GM18951 (cell line): Measurements from ENCODE around the gene SCIN.

Experiments used
- POLR2A ChIP-seq: IDR thresholded peaks from 4 replicates; pipeline ENCODE4 v1.6.1; 2011; ENCODE audit warnings: mild to moderate bottlenecking; ENCODE audit not compliant: insufficient read length, insufficient read depth; ENCODE audit errors: extremely low read depth
- in situ Hi-C: fragments of 300-500 bp; cut with MboI; formaldehyde crosslinking; loops from one replicate; pipeline ENCODE4 v1.12.0; 2022; ENCODE audit warnings: low sequenced_read_pairs, mixed read lengths, inconsistent platforms; ENCODE audit not compliant: unreplicated experiment

Gene SCIN

GRCh38 chr7:12699299-12699698 lies 128.8 kb downstream of the SCIN start:
- in situ Hi-C loops = no loop called here
- no peak for TF ChIP-seq POLR2A

- in situ Hi-C loops = no loop called here
- no peak for TF ChIP-seq POLR2A
Observed at GRCh38 chr7:12701433-12701832, 130.9 kb downstream of the SCIN start.

GRCh38 chr7:12703881-12704280 lies 133.4 kb downstream of the SCIN start:
- TF ChIP-seq POLR2A = no peak
- in situ Hi-C loops = no loop called here

- TF ChIP-seq POLR2A = no peak
- in situ Hi-C loops = no loop called here
Observed at GRCh38 chr7:12705878-12706277, 135.4 kb downstream of the SCIN start.

- no peak for TF ChIP-seq POLR2A
- in situ Hi-C loops = no loop called here
Observed at GRCh38 chr7:12706900-12707536, 136.5 kb downstream of the SCIN start.

- in situ Hi-C loops = no loop called here
- TF ChIP-seq POLR2A = no peak
Observed at GRCh38 chr7:12708314-12708713, 137.8 kb downstream of the SCIN start.
